ENCODE results near the gene ATP10A. TPM values are rescaled to one million over a fixed set of nuclear protein-coding genes. Genes with fewer than 3 reads are reported as not detected.

The ATP10A gene
- total RNA-seq, 1 donor from 2014 or later: 0.22 TPM

DNA sequence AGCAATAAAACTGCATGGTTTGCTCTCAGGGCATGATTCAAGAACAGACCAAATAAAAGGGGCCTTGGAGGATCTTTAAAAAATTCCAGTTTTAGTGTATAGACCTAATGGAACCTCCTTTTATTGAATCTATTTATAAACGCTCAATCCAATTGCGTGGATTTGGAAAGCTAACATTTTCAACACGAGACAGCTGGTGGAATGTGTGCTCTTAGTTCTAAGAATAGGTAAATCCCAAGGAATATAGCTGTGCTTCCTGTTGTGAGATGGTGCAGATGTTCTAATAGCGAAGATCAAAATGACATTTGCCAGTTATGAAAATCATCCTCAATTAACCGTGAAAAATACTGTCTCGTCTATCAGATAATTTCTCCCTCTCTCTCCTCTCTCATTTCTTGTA, 192.5 kb downstream of the ATP10A start:
- H3K27ac Mint-ChIP-seq: peak overlapping the region; percentile 82
- peak overlapping the region; percentile 62 for H3K4me3 Mint-ChIP-seq
- TF ChIP-seq, protein P1, sequence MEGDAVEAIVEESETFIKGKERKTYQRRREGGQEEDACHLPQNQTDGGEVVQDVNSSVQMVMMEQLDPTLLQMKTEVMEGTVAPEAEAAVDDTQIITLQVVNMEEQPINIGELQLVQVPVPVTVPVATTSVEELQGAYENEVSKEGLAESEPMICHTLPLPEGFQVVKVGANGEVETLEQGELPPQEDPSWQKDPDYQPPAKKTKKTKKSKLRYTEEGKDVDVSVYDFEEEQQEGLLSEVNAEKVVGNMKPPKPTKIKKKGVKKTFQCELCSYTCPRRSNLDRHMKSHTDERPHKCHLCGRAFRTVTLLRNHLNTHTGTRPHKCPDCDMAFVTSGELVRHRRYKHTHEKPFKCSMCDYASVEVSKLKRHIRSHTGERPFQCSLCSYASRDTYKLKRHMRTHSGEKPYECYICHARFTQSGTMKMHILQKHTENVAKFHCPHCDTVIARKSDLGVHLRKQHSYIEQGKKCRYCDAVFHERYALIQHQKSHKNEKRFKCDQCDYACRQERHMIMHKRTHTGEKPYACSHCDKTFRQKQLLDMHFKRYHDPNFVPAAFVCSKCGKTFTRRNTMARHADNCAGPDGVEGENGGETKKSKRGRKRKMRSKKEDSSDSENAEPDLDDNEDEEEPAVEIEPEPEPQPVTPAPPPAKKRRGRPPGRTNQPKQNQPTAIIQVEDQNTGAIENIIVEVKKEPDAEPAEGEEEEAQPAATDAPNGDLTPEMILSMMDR (IDR thresholded peaks at IDR 0.05; ENCODE audit: unreplicated experiment): no peak
- H3K27me3 Mint-ChIP-seq (ENCODE audit: low read depth): peaks cover 2% of the 10 kb centered on the region
- peaks cover 25% of the 10 kb centered on the region for H3K4me1 Mint-ChIP-seq
- H3K36me3 Mint-ChIP-seq: no peaks in the 10 kb centered on the region
- H3K9me3 Mint-ChIP-seq: no peaks in the 10 kb centered on the region
- no peak for DNase-seq (ENCODE audit: low spot score in 2 of 2, unreplicated experiment in 2 of 2)

GRCh38 chr15:25670025-25670554, 193.0 kb downstream of the ATP10A start:
- DNase-seq (ENCODE audit: low spot score in 2 of 2, unreplicated experiment in 2 of 2): peak in 1 of 2 experiments; percentile 56
- Mint-ChIP-seq H3K27me3 (ENCODE audit: low read depth) (peaks cover 4% of the 10 kb centered on the region), H3K27ac (peak overlapping the region; percentile 82), H3K4me1 (peaks cover 25% of the 10 kb centered on the region), H3K36me3 (no peaks in the 10 kb centered on the region), H3K9me3 (no peaks in the 10 kb centered on the region), H3K4me3 (peak overlapping the region; percentile 62)
- TF ChIP-seq, protein P1 (IDR thresholded peaks at IDR 0.05; ENCODE audit: unreplicated experiment): no peak

DNA sequence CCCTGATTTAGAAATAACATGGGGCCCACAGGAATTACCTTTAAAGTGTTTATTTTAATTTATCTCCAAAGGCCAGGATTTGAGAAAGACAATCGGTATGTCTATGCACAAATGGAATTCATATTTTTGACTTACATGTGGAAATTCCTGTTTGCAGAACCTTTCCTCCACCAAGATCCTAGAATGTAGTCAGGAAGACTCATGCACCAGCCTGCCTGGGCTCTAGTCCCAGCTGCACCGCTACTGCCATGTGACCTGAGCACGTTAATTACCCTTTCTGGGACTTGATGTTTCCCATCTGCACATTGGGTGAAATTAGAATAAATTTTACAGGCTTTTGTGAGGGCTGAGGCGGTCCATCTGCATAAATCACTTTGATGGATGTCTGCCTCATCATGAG, 194.2 kb downstream of the ATP10A start:
- Mint-ChIP-seq H3K9me3 (no peaks in the 10 kb centered on the region), H3K27me3 (ENCODE audit: low read depth) (peaks cover 9% of the 10 kb centered on the region), H3K4me1 (peaks cover 25% of the 10 kb centered on the region), H3K27ac (no peak overlapping the region), H3K4me3 (no peak overlapping the region), H3K36me3 (no peaks in the 10 kb centered on the region)
- DNase-seq (ENCODE audit: low spot score in 2 of 2, unreplicated experiment in 2 of 2): no peak
- TF ChIP-seq, protein P1 (IDR thresholded peaks at IDR 0.05; ENCODE audit: unreplicated experiment): no peak

DNA sequence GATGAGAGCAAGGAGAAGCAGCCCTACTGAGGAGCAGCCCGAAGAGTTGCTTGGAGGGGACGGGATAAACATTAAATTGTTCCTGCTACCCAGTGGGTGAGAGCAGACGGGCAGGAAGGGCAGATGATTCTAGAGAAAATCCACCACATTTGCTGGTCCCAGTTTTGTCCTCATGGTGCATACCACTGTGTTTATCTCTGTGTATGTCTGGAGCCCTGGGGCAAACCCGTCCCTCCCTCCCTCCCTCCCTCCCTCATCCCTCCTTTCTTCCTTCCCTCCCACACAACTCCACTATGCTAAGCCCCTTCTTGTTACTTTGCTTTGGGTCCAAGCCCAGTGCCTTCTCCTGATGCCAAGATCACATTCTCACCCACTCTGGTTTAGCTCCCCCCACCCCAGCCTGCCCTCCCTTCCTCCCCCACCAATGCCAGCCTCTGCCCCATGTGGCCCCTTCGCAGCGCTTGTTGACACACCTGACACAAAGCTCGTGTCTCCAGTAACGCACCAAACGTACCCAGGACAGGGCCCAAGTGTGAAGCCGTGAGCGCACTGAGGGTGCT, 194.8 kb downstream of the ATP10A start:
- Mint-ChIP-seq H3K4me1 (peaks cover 25% of the 10 kb centered on the region), H3K9me3 (no peaks in the 10 kb centered on the region), H3K4me3 (no peak overlapping the region), H3K27me3 (ENCODE audit: low read depth) (peaks cover 9% of the 10 kb centered on the region), H3K27ac (no peak overlapping the region), H3K36me3 (no peaks in the 10 kb centered on the region)
- TF ChIP-seq, protein P1 (IDR thresholded peaks at IDR 0.05; ENCODE audit: unreplicated experiment): no peak
- no peak for DNase-seq (ENCODE audit: low spot score in 2 of 2, unreplicated experiment in 2 of 2)

DNA sequence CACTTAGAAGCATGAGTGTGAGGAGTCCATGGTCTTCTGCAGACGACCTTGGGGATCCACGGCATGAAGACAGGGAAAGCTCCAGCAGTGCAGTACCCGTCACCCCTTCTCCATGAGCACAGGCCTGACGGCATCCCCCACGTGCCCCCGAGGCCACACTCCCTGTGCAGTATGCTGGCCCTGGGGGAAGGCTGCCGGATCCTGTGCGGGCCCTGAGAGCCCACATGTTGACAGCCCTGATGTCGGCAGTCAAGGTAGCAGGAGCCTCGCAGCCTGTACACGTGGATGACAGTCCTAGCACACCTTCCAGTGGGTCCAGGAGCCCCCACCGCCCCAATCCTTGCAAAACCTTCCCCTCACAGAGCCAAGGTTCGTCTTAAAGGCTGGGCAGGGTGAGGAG, 195.3 kb downstream of the ATP10A start:
- TF ChIP-seq, protein P1 (IDR thresholded peaks at IDR 0.05; ENCODE audit: unreplicated experiment): no peak
- no peak overlapping the region for H3K4me3 Mint-ChIP-seq
- peaks cover 11% of the 10 kb centered on the region for H3K27me3 Mint-ChIP-seq (ENCODE audit: low read depth)
- H3K4me1 Mint-ChIP-seq: peaks cover 25% of the 10 kb centered on the region
- no peak for DNase-seq (ENCODE audit: low spot score in 2 of 2, unreplicated experiment in 2 of 2)
- H3K27ac Mint-ChIP-seq: no peak overlapping the region
- H3K36me3 Mint-ChIP-seq: no peaks in the 10 kb centered on the region
- H3K9me3 Mint-ChIP-seq: no peaks in the 10 kb centered on the region

All from mesothelial cell of epicardium (in vitro differentiated cells).